Suprapubic skin (tissue), 4 donors: ENCODE measurements around the gene DOCK6. TPM values are rescaled to one million over a fixed set of nuclear protein-coding genes. Genes with fewer than 3 reads are reported as not detected.

Experiments
- DNase-seq, 2 donors: peaks; one replicate each; pipeline ENCODE4 v3.0.0-alpha.2; 2019; ENCODE audit warnings: low spot score in 2 of 2
- H3K27ac ChIP-seq: fragments of 200-600 bp; sonication (generic); one replicate; pipeline ENCODE4 v1.5.1; 2019
- H3K27me3 ChIP-seq: fragments of 200-600 bp; sonication (generic); one replicate; pipeline ENCODE4 v1.5.1; 2019
- H3K36me3 ChIP-seq: fragments of 200-600 bp; sonication (generic); one replicate; pipeline ENCODE4 v1.5.1; 2019
- H3K4me1 ChIP-seq: fragments of 200-600 bp; sonication (generic); one replicate; pipeline ENCODE4 v1.5.1; 2019
- H3K4me3 ChIP-seq: fragments of 200-600 bp; sonication (generic); one replicate; pipeline ENCODE4 v1.5.1; 2019; ENCODE audit warnings: mild to moderate bottlenecking
- H3K9me3 ChIP-seq: fragments of 200-600 bp; sonication (generic); one replicate; pipeline ENCODE4 v1.5.1; 2019
- EP300 ChIP-seq: sonication (generic); formaldehyde crosslinking; IDR thresholded peaks from one replicate; pipeline ENCODE4 v1.6.1; 2017; ENCODE audit warnings: antibody characterized with exemption
- POLR2A ChIP-seq, 2 donors: fragments of 450-650 bp; IDR thresholded peaks; one replicate each; pipeline ENCODE4 v1.6.1; 2017; ENCODE audit warnings: antibody characterized with exemption in 2 of 2, mild to moderate bottlenecking in 2 of 2, moderate library complexity in 2 of 2
- POLR2AphosphoS5 ChIP-seq, 3 donors: sonication (generic); formaldehyde crosslinking; IDR thresholded peaks; one replicate each; pipeline ENCODE4 v1.6.1; 2017; ENCODE audit warnings: antibody characterized with exemption in 3 of 3
- WGBS: methylation state at CpG from one replicate; pipeline ENCODE4 v1.1.5; 2018; 5-methylcytosine and 5-hydroxymethylcytosine counted together
- total RNA-seq, 4 donors: library from RNA; depleted of rRNA; stranded (reverse); fragments of >200 nt; gene quantifications; one replicate each; pipeline ENCODE4 v1.1.0, GENCODE V29; 2016
- TF ChIP-seq, protein P1 (sequence below), 2 donors: fragments of 200-600 bp in 1 of 2; fragments of 450-650 bp in 1 of 2; sonication (generic) in 1 of 2; IDR thresholded peaks; one replicate each; pipeline ENCODE4 v1.5.1; 2016 to 2019; ENCODE audit warnings: antibody characterized with exemption in 2 of 2, mild to moderate bottlenecking in 1 of 2, moderate library complexity in 1 of 2

DOCK6 gene
- total RNA-seq, 4 donors from 2014 or later = 69.7 to 188 (median 98.3) TPM

DNA sequence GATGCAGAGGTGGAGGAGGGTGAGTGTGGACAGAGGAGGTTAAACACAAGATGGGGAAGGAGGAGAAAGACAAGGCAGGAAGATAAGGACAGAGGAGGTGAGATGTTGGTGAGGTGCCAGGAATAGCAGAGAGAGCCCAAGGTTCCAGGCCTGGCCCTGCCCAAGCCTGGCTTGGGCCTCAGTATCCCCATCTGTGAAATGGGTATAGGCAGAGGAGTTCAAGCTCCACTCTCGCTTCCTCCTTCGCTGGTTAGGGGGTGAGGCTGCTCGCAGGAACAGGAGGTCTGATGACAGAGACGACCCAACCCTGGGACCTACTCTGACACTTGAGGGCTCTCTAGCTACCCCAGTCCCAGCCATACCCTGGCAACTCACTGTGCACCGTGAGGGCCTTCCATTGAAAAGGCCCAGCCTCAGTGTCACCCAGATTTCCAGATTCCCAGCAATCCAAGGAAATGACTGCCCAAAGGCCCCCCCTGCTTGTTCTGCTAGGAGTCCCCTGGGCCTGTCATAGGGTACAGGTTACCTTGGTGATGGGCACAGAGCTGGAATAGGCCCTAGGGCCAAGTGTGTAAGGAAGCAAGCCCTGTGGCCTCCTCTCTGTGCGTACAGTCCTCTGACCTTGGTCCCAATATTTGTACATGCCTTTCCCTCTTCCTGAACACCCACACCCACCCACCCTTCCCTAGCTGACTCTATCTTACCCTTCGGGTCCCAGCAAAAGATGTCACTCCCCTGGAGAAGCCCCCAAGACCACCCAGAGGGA is 31.5 kb downstream of the DOCK6 start:
- Histone ChIP-seq H3K27me3 (no peaks in the 10 kb centered on the region), H3K4me1 (no peaks in the 10 kb centered on the region), H3K9me3 (no peaks in the 10 kb centered on the region), H3K27ac (no peak overlapping the region), H3K4me3 (no peak overlapping the region), H3K36me3 (peaks cover 55% of the 10 kb centered on the region)
- 91% methylated on average over 7 of the region's 7 CpGs for WGBS
- TF ChIP-seq POLR2A (IDR thresholded peaks at IDR 0.05) (no peak), POLR2AphosphoS5 (IDR thresholded peaks at IDR 0.05) (no peak), EP300 (no peak)
- TF ChIP-seq, protein P1, sequence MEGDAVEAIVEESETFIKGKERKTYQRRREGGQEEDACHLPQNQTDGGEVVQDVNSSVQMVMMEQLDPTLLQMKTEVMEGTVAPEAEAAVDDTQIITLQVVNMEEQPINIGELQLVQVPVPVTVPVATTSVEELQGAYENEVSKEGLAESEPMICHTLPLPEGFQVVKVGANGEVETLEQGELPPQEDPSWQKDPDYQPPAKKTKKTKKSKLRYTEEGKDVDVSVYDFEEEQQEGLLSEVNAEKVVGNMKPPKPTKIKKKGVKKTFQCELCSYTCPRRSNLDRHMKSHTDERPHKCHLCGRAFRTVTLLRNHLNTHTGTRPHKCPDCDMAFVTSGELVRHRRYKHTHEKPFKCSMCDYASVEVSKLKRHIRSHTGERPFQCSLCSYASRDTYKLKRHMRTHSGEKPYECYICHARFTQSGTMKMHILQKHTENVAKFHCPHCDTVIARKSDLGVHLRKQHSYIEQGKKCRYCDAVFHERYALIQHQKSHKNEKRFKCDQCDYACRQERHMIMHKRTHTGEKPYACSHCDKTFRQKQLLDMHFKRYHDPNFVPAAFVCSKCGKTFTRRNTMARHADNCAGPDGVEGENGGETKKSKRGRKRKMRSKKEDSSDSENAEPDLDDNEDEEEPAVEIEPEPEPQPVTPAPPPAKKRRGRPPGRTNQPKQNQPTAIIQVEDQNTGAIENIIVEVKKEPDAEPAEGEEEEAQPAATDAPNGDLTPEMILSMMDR (IDR thresholded peaks at IDR 0.05) = no peak
- no peak for DNase-seq

DNA sequence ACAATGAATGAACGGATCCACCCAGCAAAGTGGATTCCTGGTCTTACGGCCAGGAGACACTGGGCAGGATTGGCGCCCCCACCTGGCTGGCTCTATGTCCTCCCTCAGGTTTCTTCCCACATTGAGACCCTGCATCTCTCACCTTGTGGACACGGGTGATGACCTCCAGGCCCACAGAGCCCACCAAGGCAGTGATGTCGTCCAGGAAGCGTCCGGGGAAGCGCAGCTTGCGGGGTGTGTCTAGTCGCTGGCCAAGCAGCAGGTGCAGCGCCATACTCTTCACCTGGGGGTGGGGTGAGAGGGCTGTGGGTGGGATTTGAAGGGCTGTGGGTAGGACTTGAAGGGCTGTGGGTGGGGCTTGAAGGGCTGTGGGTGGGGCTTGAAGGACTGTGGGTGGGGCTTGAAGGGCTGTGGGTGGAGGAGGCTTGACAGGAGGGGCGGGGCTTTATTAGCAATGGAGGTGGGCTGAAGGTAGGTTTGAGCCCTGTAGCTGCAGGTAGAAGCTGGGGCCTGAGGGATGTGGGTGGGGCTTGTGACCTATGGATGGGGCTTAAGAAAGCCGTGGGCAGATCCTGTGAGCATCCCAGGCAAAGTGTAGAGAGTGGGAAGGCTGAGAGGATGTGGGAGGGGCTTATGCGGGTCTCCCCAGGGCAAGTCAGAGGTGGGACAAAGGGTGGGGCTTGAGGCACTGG is 35.0 kb downstream of the DOCK6 start:
- no peaks in the 10 kb centered on the region for H3K27me3 ChIP-seq
- no peak for DNase-seq
- H3K27ac ChIP-seq = no peak overlapping the region
- peaks cover 56% of the 10 kb centered on the region for H3K36me3 ChIP-seq
- no peak overlapping the region for H3K4me3 ChIP-seq
- TF ChIP-seq, protein P1 (IDR thresholded peaks at IDR 0.05) = no peak
- TF ChIP-seq POLR2A (IDR thresholded peaks at IDR 0.05) = no peak
- H3K9me3 ChIP-seq = no peaks in the 10 kb centered on the region
- WGBS = 89% methylated on average over 14 of the region's 14 CpGs
- no peaks in the 10 kb centered on the region for H3K4me1 ChIP-seq

DNA sequence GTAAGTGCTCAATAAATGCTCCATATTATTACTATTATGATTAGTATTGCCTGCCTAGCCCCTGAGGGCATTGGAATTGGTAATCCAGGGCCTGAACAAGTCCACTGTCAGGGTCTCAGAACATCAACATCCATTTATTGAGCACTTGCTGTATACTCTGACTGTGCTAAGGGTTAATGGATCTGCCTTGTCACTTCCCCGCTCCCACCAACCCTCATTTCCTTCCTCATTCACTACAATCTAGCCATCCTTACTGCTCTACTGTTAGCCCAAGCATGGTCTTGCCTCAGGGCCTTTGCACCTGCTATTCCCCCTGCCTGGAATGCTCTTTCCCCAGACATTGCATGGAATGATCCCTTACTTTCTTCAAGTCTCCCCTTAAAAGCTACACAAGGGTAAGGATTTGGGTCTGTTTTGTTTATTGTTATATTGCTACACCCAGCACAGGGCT is 35.6 kb downstream of the DOCK6 start:
- H3K27me3 ChIP-seq = no peaks in the 10 kb centered on the region
- WGBS = 94% methylated on average over 1 of the region's 1 CpG
- no peaks in the 10 kb centered on the region for H3K4me1 ChIP-seq
- no peak overlapping the region for H3K4me3 ChIP-seq
- TF ChIP-seq POLR2AphosphoS5 (IDR thresholded peaks at IDR 0.05) (no peak), EP300 (no peak), POLR2A (IDR thresholded peaks at IDR 0.05) (no peak)
- TF ChIP-seq, protein P1 (IDR thresholded peaks at IDR 0.05) = no peak
- H3K27ac ChIP-seq = no peak overlapping the region
- DNase-seq = no peak
- H3K9me3 ChIP-seq = peaks cover 3% of the 10 kb centered on the region
- peaks cover 56% of the 10 kb centered on the region for H3K36me3 ChIP-seq

DNA sequence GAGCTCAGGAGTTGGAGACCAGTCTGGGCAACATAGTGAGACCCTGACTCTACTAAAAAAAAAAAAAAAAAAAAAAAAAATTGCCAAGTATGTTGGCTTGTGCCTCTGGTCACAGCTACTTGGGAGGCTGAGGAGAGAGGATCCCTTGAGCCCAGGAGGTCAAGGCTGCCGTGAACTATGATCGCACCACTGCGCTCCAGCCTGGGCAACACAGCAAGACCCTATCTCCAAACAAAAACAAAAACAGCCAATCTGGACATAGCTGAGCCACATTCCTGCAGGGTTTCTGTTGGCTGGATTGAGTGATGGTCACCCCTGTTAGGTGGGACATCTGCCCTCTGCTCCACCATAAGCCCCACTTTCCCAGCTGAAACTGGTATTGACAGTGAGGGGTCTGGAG is 36.5 kb downstream of the DOCK6 start:
- no peaks in the 10 kb centered on the region for H3K27me3 ChIP-seq
- peaks cover 7% of the 10 kb centered on the region for H3K9me3 ChIP-seq
- H3K36me3 ChIP-seq = peaks cover 61% of the 10 kb centered on the region
- no peak overlapping the region for H3K4me3 ChIP-seq
- TF ChIP-seq POLR2A (IDR thresholded peaks at IDR 0.05) (no peak), POLR2AphosphoS5 (IDR thresholded peaks at IDR 0.05) (no peak), EP300 (no peak)
- TF ChIP-seq, protein P1 (IDR thresholded peaks at IDR 0.05) = no peak
- WGBS = 95% methylated on average over 3 of the region's 3 CpGs
- H3K27ac ChIP-seq = no peak overlapping the region
- DNase-seq = no peak
- no peaks in the 10 kb centered on the region for H3K4me1 ChIP-seq

DNA sequence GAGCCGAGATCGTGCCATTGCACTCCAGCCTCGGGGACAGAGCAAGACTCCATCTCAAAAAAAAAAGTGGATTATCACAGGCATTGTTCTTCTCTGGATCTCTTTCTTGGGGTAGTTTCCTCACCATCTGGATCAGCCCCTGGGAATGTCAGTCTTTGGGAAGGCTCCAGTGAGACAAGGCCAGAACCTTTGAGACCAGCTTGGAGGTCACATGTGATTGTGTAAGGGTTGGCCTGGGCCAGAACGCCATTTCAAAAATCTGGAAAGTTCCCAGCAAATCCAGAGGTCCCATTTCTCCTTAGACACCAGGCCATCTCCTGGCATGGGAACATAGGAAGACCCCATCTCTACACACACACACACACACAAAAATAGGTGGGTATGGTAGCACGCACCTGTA is 37.2 kb downstream of the DOCK6 start:
- Histone ChIP-seq H3K36me3 (peaks cover 57% of the 10 kb centered on the region), H3K27ac (no peak overlapping the region), H3K27me3 (no peaks in the 10 kb centered on the region), H3K4me1 (no peaks in the 10 kb centered on the region), H3K9me3 (peaks cover 7% of the 10 kb centered on the region), H3K4me3 (no peak overlapping the region)
- TF ChIP-seq POLR2AphosphoS5 (IDR thresholded peaks at IDR 0.05) = no peak
- TF ChIP-seq POLR2A (IDR thresholded peaks at IDR 0.05) = no peak
- TF ChIP-seq EP300 = no peak
- TF ChIP-seq, protein P1 (IDR thresholded peaks at IDR 0.05) = no peak
- 96% methylated on average over 5 of the region's 5 CpGs for WGBS
- no peak for DNase-seq
